ENCODE measurements around the gene PTPRM. TPM values are rescaled to one million over a fixed set of nuclear protein-coding genes. Genes with fewer than 3 reads are reported as not detected.
"Not testable (repeated sequence)": the region's sequence is repeated elsewhere in the genome, so short reads cannot be mapped to it uniquely, and the experiment has no call there.

The PTPRM gene
- total and polyA plus RNA-seq, 2 donors = 37.3 to 55.6 TPM

GRCh38 chr18:7727361-7728076, 160.4 kb downstream of the PTPRM start:
- DNase-seq (ENCODE audit: low read depth in 6 of 9, low spot score in 9 of 9) = no peak
- H3K27me3 ChIP-seq (ENCODE audit: control insufficient read depth in 2 of 2, insufficient read depth in 1 of 2, low read length in 1 of 2) = no peaks in the 10 kb centered on the region
- H3K9me3 ChIP-seq (ENCODE audit: control insufficient read depth in 2 of 2, insufficient read depth in 1 of 2, low read length in 1 of 2) = no peaks in the 10 kb centered on the region
- no peak overlapping the region for H3K27ac ChIP-seq (ENCODE audit: low read depth in 1 of 2, low read length in 1 of 2)
- H3K36me3 ChIP-seq (ENCODE audit: control insufficient read depth in 2 of 2, insufficient read depth in 2 of 2, low read length in 1 of 2) = no peaks in the 10 kb centered on the region
- no peak overlapping the region for H3K4me3 ChIP-seq (ENCODE audit: low read length in 2 of 2)
- WGBS = 67% methylated on average over 2 of the region's 2 CpGs
- H3K4me1 ChIP-seq (ENCODE audit: control insufficient read depth in 2 of 2, insufficient read depth in 2 of 2, low read length in 2 of 2) = peaks cover 0 to 6% of the 10 kb centered on the region in 2 donors

GRCh38 chr18:7728297-7728696, 161.2 kb downstream of the PTPRM start:
- Histone ChIP-seq H3K4me1 (ENCODE audit: control insufficient read depth in 2 of 2, insufficient read depth in 2 of 2, low read length in 2 of 2) (peaks cover 0 to 6% of the 10 kb centered on the region in 2 donors), H3K9me3 (ENCODE audit: control insufficient read depth in 2 of 2, insufficient read depth in 1 of 2, low read length in 1 of 2) (no peaks in the 10 kb centered on the region), H3K27me3 (ENCODE audit: control insufficient read depth in 2 of 2, insufficient read depth in 1 of 2, low read length in 1 of 2) (no peaks in the 10 kb centered on the region), H3K27ac (ENCODE audit: low read depth in 1 of 2, low read length in 1 of 2) (no peak overlapping the region), H3K36me3 (ENCODE audit: control insufficient read depth in 2 of 2, insufficient read depth in 2 of 2, low read length in 1 of 2) (no peaks in the 10 kb centered on the region), H3K4me3 (ENCODE audit: low read length in 2 of 2) (no peak overlapping the region)
- WGBS = 99% methylated on average over 4 of the region's 4 CpGs
- no peak for DNase-seq (ENCODE audit: low read depth in 6 of 9, low spot score in 9 of 9)

GRCh38 chr18:7729868-7730267, 162.8 kb downstream of the PTPRM start:
- H3K27ac ChIP-seq (ENCODE audit: low read depth in 1 of 2, low read length in 1 of 2) = no peak overlapping the region
- WGBS = 93% methylated on average over 3 of the region's 3 CpGs
- no peak for DNase-seq (ENCODE audit: low read depth in 6 of 9, low spot score in 9 of 9)
- no peak overlapping the region for H3K4me3 ChIP-seq (ENCODE audit: low read length in 2 of 2)
- H3K36me3 ChIP-seq (ENCODE audit: control insufficient read depth in 2 of 2, insufficient read depth in 2 of 2, low read length in 1 of 2) = no peaks in the 10 kb centered on the region
- no peaks in the 10 kb centered on the region for H3K9me3 ChIP-seq (ENCODE audit: control insufficient read depth in 2 of 2, insufficient read depth in 1 of 2, low read length in 1 of 2)
- H3K4me1 ChIP-seq (ENCODE audit: control insufficient read depth in 2 of 2, insufficient read depth in 2 of 2, low read length in 2 of 2) = peaks cover 0 to 6% of the 10 kb centered on the region in 2 donors
- H3K27me3 ChIP-seq (ENCODE audit: control insufficient read depth in 2 of 2, insufficient read depth in 1 of 2, low read length in 1 of 2) = no peaks in the 10 kb centered on the region

GRCh38 chr18:7730682-7731081, 163.6 kb downstream of the PTPRM start:
- WGBS = 99% methylated on average over 4 of the region's 4 CpGs
- H3K27me3 ChIP-seq (ENCODE audit: control insufficient read depth in 2 of 2, insufficient read depth in 1 of 2, low read length in 1 of 2) = no peaks in the 10 kb centered on the region
- no peak overlapping the region for H3K27ac ChIP-seq (ENCODE audit: low read depth in 1 of 2, low read length in 1 of 2)
- H3K4me3 ChIP-seq (ENCODE audit: low read length in 2 of 2) = no peak overlapping the region
- H3K36me3 ChIP-seq (ENCODE audit: control insufficient read depth in 2 of 2, insufficient read depth in 2 of 2, low read length in 1 of 2) = no peaks in the 10 kb centered on the region
- no peaks in the 10 kb centered on the region for H3K9me3 ChIP-seq (ENCODE audit: control insufficient read depth in 2 of 2, insufficient read depth in 1 of 2, low read length in 1 of 2)
- H3K4me1 ChIP-seq (ENCODE audit: control insufficient read depth in 2 of 2, insufficient read depth in 2 of 2, low read length in 2 of 2) = peaks cover 0 to 3% of the 10 kb centered on the region in 2 donors
- DNase-seq (ENCODE audit: low read depth in 6 of 9, low spot score in 9 of 9) = no peak

GRCh38 chr18:7733642-7734041, 166.5 kb downstream of the PTPRM start:
- H3K9me3 ChIP-seq (ENCODE audit: control insufficient read depth in 2 of 2, insufficient read depth in 1 of 2, low read length in 1 of 2) = no peaks in the 10 kb centered on the region
- H3K27ac ChIP-seq (ENCODE audit: low read depth in 1 of 2, low read length in 1 of 2) = no peak overlapping the region
- DNase-seq (ENCODE audit: low read depth in 6 of 9, low spot score in 9 of 9) = no peak
- WGBS = 100% methylated on average over 1 of the region's 1 CpG
- no peaks in the 10 kb centered on the region for H3K27me3 ChIP-seq (ENCODE audit: control insufficient read depth in 2 of 2, insufficient read depth in 1 of 2, low read length in 1 of 2)
- H3K36me3 ChIP-seq (ENCODE audit: control insufficient read depth in 2 of 2, insufficient read depth in 2 of 2, low read length in 1 of 2) = no peaks in the 10 kb centered on the region
- H3K4me3 ChIP-seq (ENCODE audit: low read length in 2 of 2) = no peak overlapping the region
- H3K4me1 ChIP-seq (ENCODE audit: control insufficient read depth in 2 of 2, insufficient read depth in 2 of 2, low read length in 2 of 2) = peaks cover under 1 to 2% of the 10 kb centered on the region in 2 donors

- peak in 1 of 9 donors; percentile 46 for DNase-seq (ENCODE audit: low read depth in 6 of 9, low spot score in 9 of 9)
- H3K36me3 ChIP-seq (ENCODE audit: control insufficient read depth in 2 of 2, insufficient read depth in 2 of 2, low read length in 1 of 2) = no peaks in the 10 kb centered on the region
- no peaks in the 10 kb centered on the region for H3K9me3 ChIP-seq (ENCODE audit: control insufficient read depth in 2 of 2, insufficient read depth in 1 of 2, low read length in 1 of 2)
- H3K27ac ChIP-seq (ENCODE audit: low read depth in 1 of 2, low read length in 1 of 2) = no peak overlapping the region
- no peak overlapping the region for H3K4me3 ChIP-seq (ENCODE audit: low read length in 2 of 2)
- H3K27me3 ChIP-seq (ENCODE audit: control insufficient read depth in 2 of 2, insufficient read depth in 1 of 2, low read length in 1 of 2) = no peaks in the 10 kb centered on the region
- 98% methylated on average over 4 of the region's 4 CpGs for WGBS
- H3K4me1 ChIP-seq (ENCODE audit: control insufficient read depth in 2 of 2, insufficient read depth in 2 of 2, low read length in 2 of 2) = peaks cover 2 to 12% of the 10 kb centered on the region in 2 donors
These were observed 168.1 kb downstream of the PTPRM start for GRCh38 chr18:7735196-7735595.

GRCh38 chr18:7735626-7736175, 168.6 kb downstream of the PTPRM start:
- no peak overlapping the region for H3K4me3 ChIP-seq (ENCODE audit: low read length in 2 of 2)
- peaks cover 2 to 17% of the 10 kb centered on the region in 2 donors for H3K4me1 ChIP-seq (ENCODE audit: control insufficient read depth in 2 of 2, insufficient read depth in 2 of 2, low read length in 2 of 2)
- DNase-seq (ENCODE audit: low read depth in 6 of 9, low spot score in 9 of 9) = no peak
- H3K9me3 ChIP-seq (ENCODE audit: control insufficient read depth in 2 of 2, insufficient read depth in 1 of 2, low read length in 1 of 2) = no peaks in the 10 kb centered on the region
- H3K27me3 ChIP-seq (ENCODE audit: control insufficient read depth in 2 of 2, insufficient read depth in 1 of 2, low read length in 1 of 2) = no peaks in the 10 kb centered on the region
- H3K27ac ChIP-seq (ENCODE audit: low read depth in 1 of 2, low read length in 1 of 2) = no peak overlapping the region
- no peaks in the 10 kb centered on the region for H3K36me3 ChIP-seq (ENCODE audit: control insufficient read depth in 2 of 2, insufficient read depth in 2 of 2, low read length in 1 of 2)
- WGBS = 94% methylated on average over 2 of the region's 2 CpGs

- H3K4me3 ChIP-seq (ENCODE audit: low read length in 2 of 2); H3K36me3 ChIP-seq (ENCODE audit: control insufficient read depth in 2 of 2, insufficient read depth in 2 of 2, low read length in 1 of 2); H3K27ac ChIP-seq (ENCODE audit: low read depth in 1 of 2, low read length in 1 of 2); DNase-seq (ENCODE audit: low read depth in 6 of 9, low spot score in 9 of 9); H3K9me3 ChIP-seq (ENCODE audit: control insufficient read depth in 2 of 2, insufficient read depth in 1 of 2, low read length in 1 of 2); H3K27me3 ChIP-seq (ENCODE audit: control insufficient read depth in 2 of 2, insufficient read depth in 1 of 2, low read length in 1 of 2): not testable (repeated sequence)
- H3K4me1 ChIP-seq (ENCODE audit: control insufficient read depth in 2 of 2, insufficient read depth in 2 of 2, low read length in 2 of 2) = peaks cover 5 to 23% of the 10 kb centered on the region in 2 donors
- WGBS = 96% methylated on average over 6 of the region's 6 CpGs
These were observed 169.4 kb downstream of the PTPRM start for GRCh38 chr18:7736526-7736925.

- H3K36me3 ChIP-seq (ENCODE audit: control insufficient read depth in 2 of 2, insufficient read depth in 2 of 2, low read length in 1 of 2) = no peaks in the 10 kb centered on the region
- no peak overlapping the region for H3K4me3 ChIP-seq (ENCODE audit: low read length in 2 of 2)
- no peak overlapping the region for H3K27ac ChIP-seq (ENCODE audit: low read depth in 1 of 2, low read length in 1 of 2)
- no peaks in the 10 kb centered on the region for H3K27me3 ChIP-seq (ENCODE audit: control insufficient read depth in 2 of 2, insufficient read depth in 1 of 2, low read length in 1 of 2)
- H3K9me3 ChIP-seq (ENCODE audit: control insufficient read depth in 2 of 2, insufficient read depth in 1 of 2, low read length in 1 of 2) = no peaks in the 10 kb centered on the region
- 97% methylated on average over 2 of the region's 2 CpGs for WGBS
- DNase-seq (ENCODE audit: low read depth in 6 of 9, low spot score in 9 of 9) = no peak
- H3K4me1 ChIP-seq (ENCODE audit: control insufficient read depth in 2 of 2, insufficient read depth in 2 of 2, low read length in 2 of 2) = peaks cover 5 to 23% of the 10 kb centered on the region in 2 donors
These were observed 170.4 kb downstream of the PTPRM start for GRCh38 chr18:7737550-7737949.
